ENCODE measurements around the gene DIP2C.

DNA sequence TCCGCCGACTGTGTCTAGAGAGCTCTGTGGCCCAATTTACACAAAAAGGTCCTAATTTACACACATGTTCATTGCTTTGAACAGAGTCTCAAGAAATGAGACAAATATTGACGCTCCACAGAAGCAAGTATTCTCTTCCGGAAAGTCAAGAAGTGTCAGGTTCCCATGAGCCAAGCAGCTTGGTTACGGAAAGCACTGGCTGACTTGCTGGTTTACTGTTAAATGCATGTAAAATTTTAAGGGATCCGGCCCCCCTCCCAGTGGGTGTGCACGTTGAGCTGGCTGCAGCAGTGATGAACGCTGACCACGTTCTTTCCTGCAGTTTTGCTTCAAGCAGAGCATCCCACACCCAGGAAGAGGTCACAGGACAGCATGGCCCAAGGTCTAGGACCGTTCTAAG is 76.8 kb downstream of the DIP2C start:
- TF ChIP-seq CTCF (IDR thresholded peaks at IDR 0.05) (no peak), MAX (CRISPR knock-in tag; IDR thresholded peaks at IDR 0.05) (no peak), CREB1 (CRISPR knock-in tag; IDR thresholded peaks at IDR 0.05) (no peak), GTF2I (CRISPR knock-in tag; conservative IDR thresholded peaks at IDR 0.05) (no peak), CBFB (CRISPR knock-in tag; IDR thresholded peaks at IDR 0.05; ENCODE audit: low read depth) (no peak), USF2 (CRISPR knock-in tag; IDR thresholded peaks at IDR 0.05) (no peak), NR2C2 (CRISPR knock-in tag; IDR thresholded peaks at IDR 0.05) (no peak), FOXK1 (CRISPR knock-in tag; IDR thresholded peaks at IDR 0.05) (no peak), ZNF512 (CRISPR knock-in tag; IDR thresholded peaks at IDR 0.05; ENCODE audit: borderline replicate concordance) (no peak), ZNF121 (CRISPR knock-in tag; IDR thresholded peaks at IDR 0.05) (no peak), GABPB1 (CRISPR knock-in tag; IDR thresholded peaks at IDR 0.05) (no peak), FOXP1 (CRISPR knock-in tag; IDR thresholded peaks at IDR 0.05; ENCODE audit: borderline replicate concordance) (no peak)
- TF ChIP-seq, protein P1, sequence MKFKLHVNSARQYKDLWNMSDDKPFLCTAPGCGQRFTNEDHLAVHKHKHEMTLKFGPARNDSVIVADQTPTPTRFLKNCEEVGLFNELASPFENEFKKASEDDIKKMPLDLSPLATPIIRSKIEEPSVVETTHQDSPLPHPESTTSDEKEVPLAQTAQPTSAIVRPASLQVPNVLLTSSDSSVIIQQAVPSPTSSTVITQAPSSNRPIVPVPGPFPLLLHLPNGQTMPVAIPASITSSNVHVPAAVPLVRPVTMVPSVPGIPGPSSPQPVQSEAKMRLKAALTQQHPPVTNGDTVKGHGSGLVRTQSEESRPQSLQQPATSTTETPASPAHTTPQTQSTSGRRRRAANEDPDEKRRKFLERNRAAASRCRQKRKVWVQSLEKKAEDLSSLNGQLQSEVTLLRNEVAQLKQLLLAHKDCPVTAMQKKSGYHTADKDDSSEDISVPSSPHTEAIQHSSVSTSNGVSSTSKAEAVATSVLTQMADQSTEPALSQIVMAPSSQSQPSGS (CRISPR knock-in tag; IDR thresholded peaks at IDR 0.05; ENCODE audit: borderline replicate concordance, low read depth): no peak
- TF ChIP-seq, protein P2, sequence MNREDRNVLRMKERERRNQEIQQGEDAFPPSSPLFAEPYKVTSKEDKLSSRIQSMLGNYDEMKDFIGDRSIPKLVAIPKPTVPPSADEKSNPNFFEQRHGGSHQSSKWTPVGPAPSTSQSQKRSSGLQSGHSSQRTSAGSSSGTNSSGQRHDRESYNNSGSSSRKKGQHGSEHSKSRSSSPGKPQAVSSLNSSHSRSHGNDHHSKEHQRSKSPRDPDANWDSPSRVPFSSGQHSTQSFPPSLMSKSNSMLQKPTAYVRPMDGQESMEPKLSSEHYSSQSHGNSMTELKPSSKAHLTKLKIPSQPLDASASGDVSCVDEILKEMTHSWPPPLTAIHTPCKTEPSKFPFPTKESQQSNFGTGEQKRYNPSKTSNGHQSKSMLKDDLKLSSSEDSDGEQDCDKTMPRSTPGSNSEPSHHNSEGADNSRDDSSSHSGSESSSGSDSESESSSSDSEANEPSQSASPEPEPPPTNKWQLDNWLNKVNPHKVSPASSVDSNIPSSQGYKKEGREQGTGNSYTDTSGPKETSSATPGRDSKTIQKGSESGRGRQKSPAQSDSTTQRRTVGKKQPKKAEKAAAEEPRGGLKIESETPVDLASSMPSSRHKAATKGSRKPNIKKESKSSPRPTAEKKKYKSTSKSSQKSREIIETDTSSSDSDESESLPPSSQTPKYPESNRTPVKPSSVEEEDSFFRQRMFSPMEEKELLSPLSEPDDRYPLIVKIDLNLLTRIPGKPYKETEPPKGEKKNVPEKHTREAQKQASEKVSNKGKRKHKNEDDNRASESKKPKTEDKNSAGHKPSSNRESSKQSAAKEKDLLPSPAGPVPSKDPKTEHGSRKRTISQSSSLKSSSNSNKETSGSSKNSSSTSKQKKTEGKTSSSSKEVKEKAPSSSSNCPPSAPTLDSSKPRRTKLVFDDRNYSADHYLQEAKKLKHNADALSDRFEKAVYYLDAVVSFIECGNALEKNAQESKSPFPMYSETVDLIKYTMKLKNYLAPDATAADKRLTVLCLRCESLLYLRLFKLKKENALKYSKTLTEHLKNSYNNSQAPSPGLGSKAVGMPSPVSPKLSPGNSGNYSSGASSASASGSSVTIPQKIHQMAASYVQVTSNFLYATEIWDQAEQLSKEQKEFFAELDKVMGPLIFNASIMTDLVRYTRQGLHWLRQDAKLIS (CRISPR knock-in tag; IDR thresholded peaks at IDR 0.05; ENCODE audit: borderline replicate concordance): no peak

Measured in WTC11 (cell line).